ENCODE data around the gene ARHGEF33.

ARHGEF33 gene

GRCh38 chr2:39000552-39000951 lies 110.9 kb downstream of the ARHGEF33 start:
- TF ChIP-seq CTCF (IDR thresholded peaks at IDR 0.05; ENCODE audit: low read depth, low read length, missing control alignments), result no peak
- DNase-seq (ENCODE audit: low read depth), result no peak
- in situ Hi-C loops (cut with HindIII; ENCODE audit: low sequenced_read_pairs), result no loop called here
- no peak overlapping the region for H3K4me3 ChIP-seq (ENCODE audit: low read depth, low read length)

GRCh38 chr2:39007875-39008504 lies 118.3 kb downstream of the ARHGEF33 start:
- H3K4me3 ChIP-seq (ENCODE audit: low read depth, low read length), result no peak overlapping the region
- DNase-seq (ENCODE audit: low read depth), result no peak
- in situ Hi-C loops (cut with HindIII; ENCODE audit: low sequenced_read_pairs), result no loop called here
- TF ChIP-seq CTCF (IDR thresholded peaks at IDR 0.05; ENCODE audit: low read depth, low read length, missing control alignments), result no peak

GRCh38 chr2:39008665-39009064 lies 119.0 kb downstream of the ARHGEF33 start:
- no peak for DNase-seq (ENCODE audit: low read depth)
- H3K4me3 ChIP-seq (ENCODE audit: low read depth, low read length), result no peak overlapping the region
- TF ChIP-seq CTCF (IDR thresholded peaks at IDR 0.05; ENCODE audit: low read depth, low read length, missing control alignments), result no peak
- in situ Hi-C loops (cut with HindIII; ENCODE audit: low sequenced_read_pairs), result no loop called here

GRCh38 chr2:39013871-39014270 lies 124.2 kb downstream of the ARHGEF33 start:
- DNase-seq (ENCODE audit: low read depth), result no peak
- H3K4me3 ChIP-seq (ENCODE audit: low read depth, low read length), result no peak overlapping the region
- in situ Hi-C loops (cut with HindIII; ENCODE audit: low sequenced_read_pairs), result no loop called here
- no peak for TF ChIP-seq CTCF (IDR thresholded peaks at IDR 0.05; ENCODE audit: low read depth, low read length, missing control alignments)

- H3K4me3 ChIP-seq (ENCODE audit: low read depth, low read length), result no peak overlapping the region
- no peak for TF ChIP-seq CTCF (IDR thresholded peaks at IDR 0.05; ENCODE audit: low read depth, low read length, missing control alignments)
- in situ Hi-C loops (cut with HindIII; ENCODE audit: low sequenced_read_pairs), result no loop called here
- DNase-seq (ENCODE audit: low read depth), result no peak
These were observed 125.7 kb downstream of the ARHGEF33 start for GRCh38 chr2:39015424-39015823.

GRCh38 chr2:39017334-39017733 lies 127.7 kb downstream of the ARHGEF33 start:
- in situ Hi-C loops (cut with HindIII; ENCODE audit: low sequenced_read_pairs), result no loop called here
- TF ChIP-seq CTCF (IDR thresholded peaks at IDR 0.05; ENCODE audit: low read depth, low read length, missing control alignments), result no peak
- H3K4me3 ChIP-seq (ENCODE audit: low read depth, low read length), result no peak overlapping the region
- no peak for DNase-seq (ENCODE audit: low read depth)
